K562 (cell line): ENCODE data around the gene FES. TPM values are rescaled to one million over a fixed set of nuclear protein-coding genes. Genes with fewer than 3 reads are reported as not detected.
A peak's percentile ranks its signal among the peaks of the same experiment; 100 is the strongest.

Experiments
- BCLAF1 ChIP-seq, 2 experiments: fragments of 450-650 bp in 1 of 2; IDR thresholded peaks; 2 replicates each; pipeline ENCODE4 v1.6.1; 2011 to 2017; ENCODE audit warnings: low read depth in 2 of 2, antibody characterized with exemption in 1 of 2, borderline replicate concordance in 1 of 2, low read length in 1 of 2, mild to moderate bottlenecking in 1 of 2, mixed read lengths in 1 of 2; ENCODE audit not compliant: control insufficient read depth in 1 of 2
- BRF1 ChIP-seq: IDR thresholded peaks from 3 replicates; pipeline ENCODE4 v1.6.1; 2011; ENCODE audit warnings: borderline replicate concordance, mild to moderate bottlenecking; ENCODE audit not compliant: insufficient read length; ENCODE audit errors: extremely low read depth
- E2F3 ChIP-seq: fragments of 250-450 bp; sonication (Bioruptor Pico); IDR thresholded peaks from 2 replicates; pipeline ENCODE4 v1.4.0; 2020; ENCODE audit warnings: mild to moderate bottlenecking
- ERF ChIP-seq: fragments of 450-650 bp; formaldehyde crosslinking; IDR thresholded peaks from 2 replicates; pipeline ENCODE4 v1.4.0; 2020; ENCODE audit warnings: mild to moderate bottlenecking, mixed read lengths
- ETV5 ChIP-seq: sonication (generic); formaldehyde crosslinking; IDR thresholded peaks from 2 replicates; pipeline ENCODE4 v1.4.0; 2020; ENCODE audit warnings: low read depth, mild to moderate bottlenecking, missing genetic modification reagents
- GATAD2B ChIP-seq: fragments of 450-650 bp; IDR thresholded peaks from 2 replicates; pipeline ENCODE4 v1.6.1; 2017; ENCODE audit warnings: mild to moderate bottlenecking, borderline replicate concordance
- GTF2B ChIP-seq: IDR thresholded peaks from 2 replicates; pipeline ENCODE4 v1.6.1; 2011; ENCODE audit not compliant: insufficient read length; ENCODE audit errors: extremely low read depth
- HNRNPH1 ChIP-seq: fragments of 200-400 bp; formaldehyde crosslinking; optimal IDR thresholded peaks from 2 replicates; pipeline ENCODE3; 2017; ENCODE audit warnings: low read depth, mild to moderate bottlenecking, low read length, moderate library complexity
- KAT7 ChIP-seq: sonication (generic); formaldehyde crosslinking; IDR thresholded peaks from 2 replicates; pipeline ENCODE4 v1.8.0; 2022; ENCODE audit warnings: missing genetic modification reagents, mild to moderate bottlenecking, borderline replicate concordance
- KAT8 ChIP-seq: fragments of 450-650 bp; IDR thresholded peaks from 2 replicates; pipeline ENCODE4 v1.6.1; 2016; ENCODE audit warnings: low read depth, mild to moderate bottlenecking
- MCM3 ChIP-seq: fragments of 450-650 bp; IDR thresholded peaks from 2 replicates; pipeline ENCODE4 v1.6.1; 2016
- MLX ChIP-seq, 2 experiments: fragments of 450-650 bp in 1 of 2; sonication (generic) in 1 of 2; formaldehyde crosslinking; conservative IDR thresholded peaks; 2 replicates each; pipeline versions ENCODE4 v1.4.0 to v1.8.1; 2020 to 2022; ENCODE audit warnings: mild to moderate bottlenecking in 1 of 2, missing genetic modification reagents in 1 of 2
- SIN3B ChIP-seq: fragments of 450-650 bp; IDR thresholded peaks from 2 replicates; pipeline ENCODE4 v1.6.1; 2017; ENCODE audit warnings: low read depth, mild to moderate bottlenecking, moderate library complexity
- SMARCB1 ChIP-seq: IDR thresholded peaks from 2 replicates; pipeline ENCODE4 v1.6.1; 2011; ENCODE audit warnings: improper control_type of control experiment, low read depth; ENCODE audit not compliant: insufficient read length
- TAF15 ChIP-seq: fragments of 200-400 bp; formaldehyde crosslinking; IDR thresholded peaks from 2 replicates; pipeline ENCODE4 v1.6.1; 2017; ENCODE audit warnings: mild to moderate bottlenecking, low read depth, low read length, moderate library complexity
- TBP ChIP-seq: optimal IDR thresholded peaks from 2 replicates; pipeline ENCODE3; 2011; ENCODE audit warnings: low read depth, low read length, improper control_type of control experiment
- TRIM24 ChIP-seq, 2 experiments: fragments of 450-650 bp; IDR thresholded peaks; 2 replicates each; pipeline ENCODE4 v1.6.1; 2016
- XRCC4 ChIP-seq: IDR thresholded peaks from one replicate; pipeline ENCODE4 v1.6.1; 2011; ENCODE audit not compliant: insufficient read depth, insufficient read length; ENCODE audit errors: extremely low read depth
- ZNF12 ChIP-seq: sonication (generic); formaldehyde crosslinking; IDR thresholded peaks from 2 replicates; pipeline ENCODE4 v1.4.0; 2020; ENCODE audit warnings: mild to moderate bottlenecking, missing genetic modification reagents
- ZNF253 ChIP-seq: fragments of 250-450 bp; sonication (Bioruptor Pico); conservative IDR thresholded peaks from 2 replicates; pipeline ENCODE4 v1.6.1; 2021; ENCODE audit warnings: mild to moderate bottlenecking
- ZNF280A ChIP-seq: fragments of 450-650 bp; IDR thresholded peaks from 2 replicates; pipeline ENCODE4 v1.6.1; 2018; ENCODE audit warnings: mild to moderate bottlenecking, low read depth; ENCODE audit not compliant: partially characterized antibody
- ZZZ3 ChIP-seq: fragments of 450-650 bp; IDR thresholded peaks from 2 replicates; pipeline ENCODE4 v1.6.1; 2016; ENCODE audit warnings: antibody characterized with exemption, mild to moderate bottlenecking, moderate library complexity
- polyA plus RNA-seq, 8 experiments: library from polyadenylated mRNA; depleted of rRNA in 4 of 8; stranded (reverse) in 5 of 8; unstranded in 3 of 8; fragments of >200 nt; fragmentation: Nextera tagmentation in 2 of 8; fragmentation: Illumina TruSeq in 1 of 8; extraction: Ambion mirVana in 2 of 8; extraction: Trizol in 1 of 8; gene quantifications; 2 replicates each; pipeline versions ENCODE4 v1.2.1 to v1.2.3, GENCODE V29; 2011 to 2014; ENCODE audit warnings: inconsistent platforms in 1 of 8, missing spikeins in 1 of 8
- total RNA-seq, 7 experiments: library from RNA; depleted of rRNA in 6 of 7; stranded (reverse); fragments of >200 nt in 6 of 7; fragmentation: Illumina TruSeq in 2 of 7; extraction: Trizol in 2 of 7; gene quantifications; 2 replicates each; pipeline versions ENCODE4 v1.2.1 to v1.2.3, GENCODE V29; 2011 to 2021; ENCODE audit warnings: low replicate concordance in 1 of 7

FES gene
- total and polyA plus RNA-seq, 9 of the 15 experiments (the other 6 are each of a cell fraction or from before 2014, with no cell fraction given): 0.38 to 2.6 (median 0.82) TPM

- no peak for TF ChIP-seq GTF2B
- TF ChIP-seq XRCC4: no peak
- TF ChIP-seq ZNF253 (CRISPR knock-in tag): no peak
- no peak for TF ChIP-seq MCM3
- TF ChIP-seq ZNF280A: no peak
- TF ChIP-seq BCLAF1 (IDR thresholded peaks at IDR 0.05; ENCODE audit: borderline replicate concordance in 1 of 2, control insufficient read depth in 1 of 2, low read depth in 2 of 2, low read length in 1 of 2): no peak
- TF ChIP-seq TBP: no peak
- TF ChIP-seq ZZZ3: no peak
- TF ChIP-seq BRF1: no peak
- TF ChIP-seq GATAD2B: peak; percentile 93
- peak; percentile 21 for TF ChIP-seq SMARCB1
- TF ChIP-seq SIN3B: no peak
- TF ChIP-seq KAT7: no peak; the same call in 1 of the 2 replicates
- TF ChIP-seq ETV5 (CRISPR knock-in tag): peak; percentile 44; the same call in 1 of the 2 replicates
- 0 out of 2 replicates have a peak, but pooled peaks have one; percentile 21 for TF ChIP-seq E2F3 (CRISPR knock-in tag)
- no peak; the same call in 1 of the 2 replicates for TF ChIP-seq ERF (CRISPR knock-in tag)
- no peak for TF ChIP-seq TAF15
- TF ChIP-seq TRIM24 (IDR thresholded peaks at IDR 0.05): peak; percentile 97 to 98
- TF ChIP-seq ZNF12 (CRISPR knock-in tag): no peak
- TF ChIP-seq MLX (CRISPR knock-in tag; conservative IDR thresholded peaks at IDR 0.05): no peak
- no peak for TF ChIP-seq HNRNPH1
- TF ChIP-seq KAT8: no peak
Observed at GRCh38 chr15:90901175-90902039, 17.1 kb downstream of the FES start (continued).
